AG10803 (cell line): ENCODE data around the gene DIP2A.
A peak's percentile ranks its signal among the peaks of the same experiment; 100 is the strongest.

Experiments used
- DNase-seq: peaks from one replicate; pipeline ENCODE4 v3.0.0; 2010; ENCODE audit warnings: low read depth
- H3K4me3 ChIP-seq: 2 replicates; pipeline ENCODE4 v1.5.1; 2011; ENCODE audit warnings: mild to moderate bottlenecking, low read length, control low read depth
- CTCF ChIP-seq: conservative IDR thresholded peaks from 2 replicates; pipeline ENCODE4 v1.5.1; 2011; ENCODE audit warnings: mild to moderate bottlenecking, low read length, control low read depth, inconsistent platforms

The DIP2A gene

GRCh38 chr21:46458315-46459023 lies at the start of gene DIP2A:
DIP2A (plus strand) TSS chr21:46458891; CDS start chr21:46459132, 241 bp downstream.
- H3K4me3 ChIP-seq = peak within 1 kb of the TSS; percentile 83
- TF ChIP-seq CTCF = no peak
- peak; percentile 96 for DNase-seq

- TF ChIP-seq CTCF = no peak
- DNase-seq = no peak
- H3K4me3 ChIP-seq = no peak overlapping the region
These were observed 48.9 kb upstream of the DIP2A start for GRCh38 chr21:46409641-46410406.

GRCh38 chr21:46410516-46410915 lies 48.2 kb upstream of the DIP2A start:
- H3K4me3 ChIP-seq = no peak overlapping the region
- DNase-seq = no peak
- TF ChIP-seq CTCF = no peak

GRCh38 chr21:46411236-46411635 lies 47.5 kb upstream of the DIP2A start:
- DNase-seq = no peak
- no peak for TF ChIP-seq CTCF
- H3K4me3 ChIP-seq = no peak overlapping the region

- TF ChIP-seq CTCF = no peak
- DNase-seq = no peak
- H3K4me3 ChIP-seq = no peak overlapping the region
These were observed 47.0 kb upstream of the DIP2A start for GRCh38 chr21:46411691-46412090.

- no peak overlapping the region for H3K4me3 ChIP-seq
- no peak for TF ChIP-seq CTCF
- DNase-seq = no peak
These were observed 45.9 kb upstream of the DIP2A start for GRCh38 chr21:46412521-46413364.
